GM12872 (cell line): Measurements from ENCODE around the gene HEMGN.

Experiments used
- TF ChIP-seq, protein P1 (sequence below): IDR thresholded peaks from 3 replicates; pipeline ENCODE4 v1.5.1; 2011; ENCODE audit warnings: low read depth, mild to moderate bottlenecking, low read length, moderate library complexity; ENCODE audit not compliant: insufficient read depth

The HEMGN gene

DNA sequence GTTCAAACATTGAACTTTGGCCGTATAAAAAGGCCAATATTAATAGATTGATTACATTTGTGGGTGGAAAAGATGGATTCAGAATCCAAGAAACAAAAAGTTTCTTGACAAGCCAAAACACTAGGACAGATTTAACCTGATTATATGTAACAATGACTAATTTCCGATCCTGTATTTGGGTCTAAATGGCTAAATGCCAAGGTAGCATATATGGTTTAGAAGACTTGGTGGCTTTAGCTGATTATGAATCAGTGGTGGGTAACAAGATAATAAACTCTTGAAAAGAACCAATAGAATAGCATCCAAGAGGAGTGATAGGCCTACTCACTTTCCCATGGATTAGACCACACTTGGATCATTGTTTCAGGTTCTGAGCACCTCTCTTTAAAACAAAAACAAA is 23.4 kb upstream of the HEMGN start:
- TF ChIP-seq, protein P1, sequence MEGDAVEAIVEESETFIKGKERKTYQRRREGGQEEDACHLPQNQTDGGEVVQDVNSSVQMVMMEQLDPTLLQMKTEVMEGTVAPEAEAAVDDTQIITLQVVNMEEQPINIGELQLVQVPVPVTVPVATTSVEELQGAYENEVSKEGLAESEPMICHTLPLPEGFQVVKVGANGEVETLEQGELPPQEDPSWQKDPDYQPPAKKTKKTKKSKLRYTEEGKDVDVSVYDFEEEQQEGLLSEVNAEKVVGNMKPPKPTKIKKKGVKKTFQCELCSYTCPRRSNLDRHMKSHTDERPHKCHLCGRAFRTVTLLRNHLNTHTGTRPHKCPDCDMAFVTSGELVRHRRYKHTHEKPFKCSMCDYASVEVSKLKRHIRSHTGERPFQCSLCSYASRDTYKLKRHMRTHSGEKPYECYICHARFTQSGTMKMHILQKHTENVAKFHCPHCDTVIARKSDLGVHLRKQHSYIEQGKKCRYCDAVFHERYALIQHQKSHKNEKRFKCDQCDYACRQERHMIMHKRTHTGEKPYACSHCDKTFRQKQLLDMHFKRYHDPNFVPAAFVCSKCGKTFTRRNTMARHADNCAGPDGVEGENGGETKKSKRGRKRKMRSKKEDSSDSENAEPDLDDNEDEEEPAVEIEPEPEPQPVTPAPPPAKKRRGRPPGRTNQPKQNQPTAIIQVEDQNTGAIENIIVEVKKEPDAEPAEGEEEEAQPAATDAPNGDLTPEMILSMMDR: no peak

DNA sequence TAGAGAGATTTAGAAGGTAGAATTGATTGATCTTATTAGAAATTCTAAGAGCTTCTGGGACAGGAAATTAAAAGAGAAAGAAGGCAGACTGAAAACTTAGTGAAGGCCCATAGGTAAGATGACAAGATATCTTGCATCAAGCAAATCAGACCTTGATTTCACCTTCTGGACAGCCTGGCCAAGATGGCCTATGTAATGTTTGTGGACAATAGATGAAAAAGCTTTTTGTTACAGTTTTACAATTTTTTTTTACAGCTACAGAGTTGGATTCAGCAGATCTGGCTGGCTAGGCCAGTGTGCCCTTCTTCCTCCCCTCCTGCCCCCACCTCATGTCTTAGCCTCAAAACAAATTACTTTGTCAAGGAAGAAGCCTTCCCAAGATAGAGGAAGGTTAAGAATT is 21.6 kb upstream of the HEMGN start:
- TF ChIP-seq, protein P1: no peak

DNA sequence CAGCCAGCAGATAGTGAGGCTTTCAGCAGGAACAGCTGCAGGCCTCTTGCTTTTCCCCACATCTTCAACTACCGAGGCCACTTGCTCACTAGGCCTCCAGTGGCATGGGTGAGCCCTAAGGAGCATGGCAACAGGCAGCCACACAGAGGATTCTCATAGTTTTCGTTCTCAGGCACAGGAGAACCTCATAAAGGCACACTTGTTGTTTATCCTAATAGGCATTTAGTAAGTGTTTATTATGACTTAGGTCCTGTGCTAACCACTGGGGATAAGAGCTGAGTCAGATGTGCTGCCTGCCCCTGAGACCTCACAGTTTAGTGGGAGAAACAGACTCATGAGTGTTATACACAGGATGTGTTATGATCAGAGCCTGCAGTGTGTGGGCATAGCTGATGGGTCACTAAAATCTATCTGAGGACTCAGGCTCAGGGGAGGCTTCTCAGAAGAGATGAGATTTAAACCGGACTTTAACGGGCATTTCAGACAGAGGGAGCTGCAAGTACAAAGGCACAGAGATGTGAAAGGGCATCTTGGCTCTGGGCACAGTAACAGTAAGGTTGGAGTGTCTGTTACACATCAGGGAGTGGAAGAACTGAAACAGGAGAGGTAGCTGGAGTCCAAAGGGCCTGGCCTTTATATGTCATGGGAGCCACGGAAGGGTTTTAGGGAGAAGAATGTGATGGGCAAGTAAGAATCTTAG is 21.0 kb upstream of the HEMGN start:
- TF ChIP-seq, protein P1: no peak

DNA sequence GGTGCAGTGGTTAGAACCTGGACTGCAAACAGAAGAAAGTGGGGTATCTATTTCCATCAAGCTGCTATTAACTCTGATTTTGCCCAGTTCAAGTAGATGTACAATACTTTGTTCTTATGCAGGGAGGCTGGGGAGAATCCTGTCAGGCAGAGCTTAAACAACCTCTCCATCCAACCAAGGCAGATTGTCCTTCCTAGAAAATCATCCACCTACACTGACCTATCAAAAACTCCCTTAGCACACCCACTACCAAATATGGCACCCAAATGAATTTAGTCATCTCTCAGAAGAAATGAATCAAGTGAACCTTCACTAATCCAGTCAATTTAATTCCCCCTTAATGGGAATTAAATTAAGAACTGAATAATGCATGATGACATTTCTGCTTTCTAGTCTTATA is 18.4 kb upstream of the HEMGN start:
- TF ChIP-seq, protein P1: no peak

DNA sequence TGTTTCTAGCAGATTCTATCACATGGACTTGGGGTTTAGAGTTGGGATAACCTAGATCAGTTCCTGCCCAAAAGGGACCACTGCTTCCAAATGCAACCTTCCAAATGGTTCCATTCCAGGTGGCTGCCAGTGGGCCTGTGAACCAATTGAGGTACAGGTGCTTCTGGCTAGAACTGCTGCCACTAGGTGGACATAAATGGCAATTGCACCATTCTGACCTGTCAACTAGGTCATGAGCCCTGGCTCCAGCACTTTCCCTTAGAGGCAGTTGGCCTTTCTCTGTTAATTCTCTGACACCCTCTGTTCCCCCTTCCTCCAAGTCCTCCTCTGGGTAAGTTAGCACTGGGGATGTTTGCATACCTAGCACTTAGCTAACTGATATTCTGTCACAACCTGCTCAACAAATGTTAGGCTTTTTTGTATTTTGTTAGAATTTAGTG is 16.6 kb upstream of the HEMGN start:
- TF ChIP-seq, protein P1: peak; percentile 87

DNA sequence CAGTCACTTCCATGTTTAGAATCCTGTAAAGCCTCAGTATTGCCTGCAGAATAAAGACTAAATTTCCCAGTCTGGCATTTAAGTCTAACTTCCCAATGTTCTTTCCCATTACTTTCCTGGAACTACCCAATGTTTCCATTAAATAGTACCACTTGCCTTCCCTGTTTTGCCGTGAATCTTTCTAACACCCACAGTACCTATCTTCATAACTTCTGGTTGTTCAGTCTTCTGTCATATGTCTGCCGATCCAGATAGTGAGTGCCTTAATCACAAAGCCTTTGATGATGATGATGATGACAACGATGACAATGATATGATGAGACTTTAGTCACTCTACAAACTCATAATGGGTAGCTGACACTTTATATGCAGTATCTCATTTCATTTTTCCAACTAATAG is 6.6 kb upstream of the HEMGN start:
- TF ChIP-seq, protein P1: no peak

DNA sequence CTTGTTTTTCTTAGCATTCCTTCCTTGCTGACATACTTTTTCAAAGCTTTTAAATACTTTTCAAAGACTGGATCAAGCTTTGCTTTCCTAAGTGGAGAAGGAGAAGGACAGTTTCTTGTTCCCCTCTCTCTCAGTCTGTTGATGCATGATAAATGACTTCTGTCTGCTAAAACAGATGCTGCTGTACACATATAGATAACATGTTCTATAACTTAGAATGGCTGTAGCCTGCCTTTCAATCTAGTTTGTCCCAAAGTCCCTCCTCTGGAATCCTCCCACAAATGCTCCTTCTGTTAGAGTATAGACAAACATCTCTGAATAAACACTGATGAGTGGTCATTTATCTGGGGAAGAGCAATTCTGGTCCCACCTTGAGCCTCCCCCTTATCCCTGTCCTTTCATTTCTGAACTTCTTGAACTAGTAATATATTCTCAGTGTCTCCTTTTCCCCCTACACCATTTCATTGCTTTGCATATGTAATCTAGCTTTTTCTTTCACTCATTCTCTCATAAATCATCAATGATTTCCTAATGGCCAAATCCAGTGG is 5.4 kb upstream of the HEMGN start:
- TF ChIP-seq, protein P1: no peak

DNA sequence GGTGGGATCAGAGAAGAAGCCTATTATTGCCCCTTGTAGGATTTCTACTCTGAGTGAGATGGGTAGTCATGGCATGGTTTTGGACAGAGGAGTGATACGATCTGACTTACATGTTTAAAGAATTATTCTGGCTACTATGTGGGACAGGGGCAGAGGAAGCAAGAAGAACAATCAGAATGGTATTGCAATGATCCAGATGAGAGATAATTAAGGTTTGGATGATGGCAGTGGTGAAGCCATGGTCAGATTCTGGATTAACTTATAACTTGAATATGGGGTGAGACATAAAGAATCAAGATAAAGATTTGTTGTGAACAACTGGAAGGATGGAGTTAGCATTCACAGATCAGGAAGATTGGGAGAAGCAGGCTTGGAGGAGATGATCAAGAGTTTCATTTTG is 3.4 kb upstream of the HEMGN start:
- TF ChIP-seq, protein P1: no peak
